Measurements from ENCODE around the gene ASPSCR1. TPM values are rescaled to one million over a fixed set of nuclear protein-coding genes. Genes with fewer than 3 reads are reported as not detected.
A peak's percentile ranks its signal among the peaks of the same experiment; 100 is the strongest.

Gene ASPSCR1
- total RNA-seq, 1 donor from 2014 or later, result 35.6 TPM

DNA sequence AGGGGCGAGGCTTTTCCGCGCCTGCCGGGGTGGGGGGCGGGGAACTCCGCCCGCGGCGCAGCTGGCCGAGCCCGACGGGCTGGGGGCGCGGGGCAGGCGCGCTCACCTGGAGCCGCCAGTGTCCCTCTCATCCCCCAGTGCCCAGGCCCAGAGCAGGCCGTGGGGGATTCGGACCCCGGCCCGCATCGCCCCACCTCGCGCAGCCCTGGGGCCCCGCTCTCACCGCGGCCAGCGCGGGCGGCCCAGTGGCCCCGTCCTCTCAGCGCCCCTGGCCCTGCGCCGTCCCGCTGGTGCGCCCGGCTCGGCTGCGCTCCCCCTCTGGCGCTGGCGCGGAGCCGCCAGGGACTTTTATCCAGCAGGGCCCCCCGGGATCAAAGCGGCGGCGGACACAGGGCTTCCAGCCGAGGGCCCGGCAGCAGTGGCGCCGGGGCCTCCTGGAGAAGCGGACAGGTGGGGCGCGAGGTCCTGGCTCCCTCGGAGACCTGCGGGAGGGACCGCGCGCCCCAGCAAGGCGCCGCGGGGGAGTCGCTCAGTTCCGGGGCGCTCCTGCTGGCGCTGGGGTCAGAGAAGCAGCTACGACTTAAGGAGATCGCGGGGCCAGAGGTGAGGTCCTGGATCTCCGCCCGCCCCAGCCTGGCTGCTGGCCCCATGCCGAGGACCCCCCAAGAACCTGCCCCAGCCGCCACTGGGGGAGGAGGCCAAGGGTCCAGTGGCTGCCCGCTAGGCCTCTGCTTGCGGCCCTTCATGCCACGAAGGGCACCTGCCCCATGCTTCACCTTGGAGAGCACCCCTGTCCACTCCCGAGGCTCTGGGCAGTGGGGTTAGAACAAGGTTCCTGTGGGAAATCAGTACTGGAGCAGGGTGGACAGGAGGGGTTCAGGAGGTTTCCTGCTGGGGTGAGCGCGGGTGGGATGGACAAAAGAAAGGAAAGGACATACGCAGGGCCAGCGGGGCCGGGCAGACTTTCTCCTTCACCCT lies 15.6 kb upstream of the ASPSCR1 start:
- peak; percentile 67 for DNase-seq (ENCODE audit: extremely low spot score, unreplicated experiment)
- H3K9me3 Mint-ChIP-seq, result no peaks in the 10 kb centered on the region
- H3K36me3 Mint-ChIP-seq, result no peaks in the 10 kb centered on the region
- peaks cover 11% of the 10 kb centered on the region for H3K4me1 Mint-ChIP-seq (ENCODE audit: unreplicated experiment)
- no peak for TF ChIP-seq CTCF (conservative IDR thresholded peaks at IDR 0.05)
- peaks cover 53% of the 10 kb centered on the region for H3K27me3 Mint-ChIP-seq
- H3K4me3 Mint-ChIP-seq, result peak overlapping the region; percentile 58
- H3K27ac Mint-ChIP-seq, result no peak overlapping the region

- peaks cover 8% of the 10 kb centered on the region for H3K4me1 Mint-ChIP-seq (ENCODE audit: unreplicated experiment)
- H3K27ac Mint-ChIP-seq, result no peak overlapping the region
- H3K36me3 Mint-ChIP-seq, result no peaks in the 10 kb centered on the region
- peaks cover 46% of the 10 kb centered on the region for H3K27me3 Mint-ChIP-seq
- DNase-seq (ENCODE audit: extremely low spot score, unreplicated experiment), result no peak
- H3K4me3 Mint-ChIP-seq, result peak overlapping the region; percentile 58
- TF ChIP-seq CTCF (conservative IDR thresholded peaks at IDR 0.05), result no peak
- H3K9me3 Mint-ChIP-seq, result no peaks in the 10 kb centered on the region
These were observed 14.7 kb upstream of the ASPSCR1 start for GRCh38 chr17:81962499-81963441.

DNA sequence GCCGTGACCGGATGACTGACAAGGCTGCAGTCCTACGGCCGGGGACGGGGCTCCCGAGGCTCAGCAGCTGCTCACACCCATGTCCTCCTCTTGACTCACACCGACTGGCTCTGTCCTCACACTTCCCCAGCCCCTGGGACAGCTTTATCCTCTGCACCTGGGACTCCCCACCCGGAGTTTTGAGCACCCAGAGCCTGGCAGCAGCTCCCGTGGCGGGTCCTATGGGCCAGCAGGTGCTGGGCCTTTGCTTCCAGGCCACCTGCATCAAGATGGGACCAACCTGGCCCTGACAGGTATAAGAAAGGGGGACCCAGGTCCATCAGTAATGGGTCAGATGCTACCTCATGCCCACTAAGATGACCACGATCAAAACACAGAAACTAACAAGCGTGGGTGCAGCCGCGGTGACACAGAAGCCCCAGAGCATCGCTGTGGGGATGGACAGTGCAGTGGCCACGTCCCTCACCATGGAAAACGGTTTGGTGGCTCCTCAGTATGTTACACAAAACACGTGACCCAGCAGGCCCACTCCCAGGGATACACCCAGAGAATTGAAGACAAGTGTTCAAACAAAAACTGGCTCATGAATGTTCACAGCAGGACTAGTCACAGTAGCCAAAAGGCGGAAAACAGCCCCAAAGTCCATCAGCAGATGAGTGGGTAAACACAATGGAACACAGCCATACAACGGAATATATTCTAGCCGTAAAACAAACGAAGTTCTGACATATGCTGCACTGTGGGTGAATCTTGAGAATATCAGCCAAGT lies 13.2 kb upstream of the ASPSCR1 start:
- H3K9me3 Mint-ChIP-seq, result no peaks in the 10 kb centered on the region
- no peak for TF ChIP-seq CTCF (conservative IDR thresholded peaks at IDR 0.05)
- H3K4me3 Mint-ChIP-seq, result peak overlapping the region; percentile 51
- H3K36me3 Mint-ChIP-seq, result no peaks in the 10 kb centered on the region
- peaks cover 14% of the 10 kb centered on the region for H3K4me1 Mint-ChIP-seq (ENCODE audit: unreplicated experiment)
- no peak for DNase-seq (ENCODE audit: extremely low spot score, unreplicated experiment)
- peaks cover 32% of the 10 kb centered on the region for H3K27me3 Mint-ChIP-seq
- H3K27ac Mint-ChIP-seq, result no peak overlapping the region

- Mint-ChIP-seq H3K4me1 (ENCODE audit: unreplicated experiment) (peaks cover 14% of the 10 kb centered on the region), H3K36me3 (no peaks in the 10 kb centered on the region), H3K9me3 (no peaks in the 10 kb centered on the region), H3K27ac (no peak overlapping the region), H3K27me3 (peaks cover 32% of the 10 kb centered on the region), H3K4me3 (no peak overlapping the region)
- no peak for DNase-seq (ENCODE audit: extremely low spot score, unreplicated experiment)
- no peak for TF ChIP-seq CTCF (conservative IDR thresholded peaks at IDR 0.05)
These were observed 10.8 kb upstream of the ASPSCR1 start for GRCh38 chr17:81966343-81967243.

All from type B pancreatic cell (in vitro differentiated cells).